NCI-H146 (cell line): ENCODE results near the gene POLR3K.

Experiments used
- DNase-seq: peaks from one replicate; lab custom pipeline; 2025; lab: John Stamatoyannopoulos, UW

The POLR3K gene

DNA sequence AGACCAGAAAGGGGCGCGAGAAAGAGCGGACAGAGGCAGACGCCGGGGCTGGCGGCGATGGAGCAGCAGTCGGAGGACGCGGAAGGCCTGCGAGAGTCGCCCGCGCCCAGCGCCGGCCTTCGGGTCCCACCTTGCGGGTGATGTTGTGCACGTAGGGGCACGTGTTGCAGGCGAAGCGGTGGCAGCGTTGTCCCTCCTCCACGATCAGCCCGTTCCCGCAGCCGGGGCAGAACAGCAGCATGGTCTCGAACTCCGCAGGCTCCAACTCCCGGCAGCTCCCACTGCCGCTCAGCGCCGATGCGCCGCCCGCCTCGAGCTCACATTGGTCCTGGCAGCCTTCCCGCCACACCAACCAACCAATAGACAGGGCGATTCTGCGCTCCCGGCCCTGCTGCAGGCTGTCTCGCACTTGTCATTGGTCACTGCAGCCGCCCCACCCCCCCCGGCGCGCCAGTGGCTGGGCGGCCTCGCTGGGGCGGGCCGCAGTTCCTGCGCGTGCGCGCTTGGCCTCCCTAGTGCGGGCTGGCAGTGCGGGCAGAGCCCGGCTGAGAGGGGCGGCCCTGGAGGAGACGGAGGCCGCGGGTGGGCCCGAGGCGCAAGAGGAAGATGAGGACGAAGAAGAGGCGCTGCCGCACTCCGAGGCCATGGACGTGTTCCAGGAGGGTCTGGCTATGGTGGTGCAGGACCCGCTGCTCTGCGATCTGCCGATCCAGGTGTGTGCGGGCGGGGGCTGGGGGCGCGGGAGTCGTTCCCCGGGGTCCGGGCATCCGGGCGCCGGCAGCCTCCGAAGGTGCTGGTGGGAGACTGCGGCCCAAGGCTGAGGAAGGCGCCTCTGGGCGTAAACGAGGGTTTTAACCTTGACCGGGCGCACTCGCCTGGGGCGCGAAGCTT lies at the start of gene POLR3K, which contains the start of gene SNRNP25:
Gene POLR3K, minus strand, starts transcription at position 263 of the 891 bp plus-strand sequence. Its CDS starts 22 bp downstream, at position 241.
Gene SNRNP25, plus strand, starts transcription at position 483 of the 891 bp plus-strand sequence. Its CDS starts 189 bp downstream, at position 672.
- DNase-seq, result peak; percentile 98

DNA sequence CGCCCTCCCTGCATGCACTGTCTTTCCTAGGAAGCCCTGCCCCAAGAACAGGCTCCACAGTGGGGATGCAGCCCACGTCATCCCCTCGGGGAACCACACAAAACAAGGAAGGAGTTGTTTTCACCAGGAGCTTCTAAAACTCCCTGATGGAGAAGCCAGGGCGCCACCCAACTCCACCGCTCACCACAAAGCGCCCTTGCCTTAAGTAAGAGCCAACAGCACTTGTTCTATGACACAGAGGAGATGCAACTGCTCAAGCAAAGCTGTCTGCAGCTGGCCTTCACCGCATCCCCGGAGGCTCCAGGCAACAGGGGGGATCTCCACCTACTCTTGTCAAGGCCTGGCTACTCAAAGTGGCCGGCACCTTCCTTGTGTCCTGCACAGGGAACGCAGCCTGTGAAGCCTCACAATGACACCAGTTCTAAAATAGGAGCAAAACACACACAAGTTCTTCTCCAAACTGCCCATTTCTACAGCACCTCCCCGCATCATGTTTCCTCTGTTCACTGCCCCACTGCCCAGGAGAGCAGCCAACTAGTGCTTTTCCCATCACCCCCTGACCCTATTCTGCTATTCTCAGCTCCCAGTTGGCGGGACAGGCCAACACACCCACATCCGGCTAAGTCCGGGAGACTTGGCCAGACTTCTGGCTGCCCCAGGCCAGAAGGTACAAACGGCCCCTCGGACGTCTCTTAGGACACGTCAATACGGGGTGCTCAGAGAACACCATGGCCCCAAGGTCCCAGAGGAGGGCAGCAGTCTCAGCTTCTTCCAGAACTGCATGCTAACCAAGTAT lies 48.9 kb upstream of the POLR3K start:
- DNase-seq, result no peak

DNA sequence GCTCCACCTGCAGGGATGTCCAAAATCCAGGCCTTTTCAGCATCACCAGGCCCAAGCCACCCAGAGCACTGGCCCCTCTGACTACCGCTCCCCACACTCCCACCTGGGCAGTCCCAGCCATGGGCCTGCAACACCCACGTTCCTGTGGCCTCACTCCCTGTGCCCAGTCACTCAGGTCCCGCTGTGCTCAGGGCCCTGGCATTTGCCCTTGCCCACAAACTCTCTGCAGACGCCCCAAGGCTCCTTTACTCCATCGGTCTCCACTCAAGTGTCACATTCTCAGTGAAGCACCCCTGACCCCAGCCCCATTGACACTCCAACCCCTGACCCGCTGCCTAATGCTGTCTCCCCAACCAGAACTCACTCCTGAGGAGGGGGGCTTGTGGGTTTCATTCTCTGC lies 48.2 kb upstream of the POLR3K start:
- DNase-seq, result no peak

DNA sequence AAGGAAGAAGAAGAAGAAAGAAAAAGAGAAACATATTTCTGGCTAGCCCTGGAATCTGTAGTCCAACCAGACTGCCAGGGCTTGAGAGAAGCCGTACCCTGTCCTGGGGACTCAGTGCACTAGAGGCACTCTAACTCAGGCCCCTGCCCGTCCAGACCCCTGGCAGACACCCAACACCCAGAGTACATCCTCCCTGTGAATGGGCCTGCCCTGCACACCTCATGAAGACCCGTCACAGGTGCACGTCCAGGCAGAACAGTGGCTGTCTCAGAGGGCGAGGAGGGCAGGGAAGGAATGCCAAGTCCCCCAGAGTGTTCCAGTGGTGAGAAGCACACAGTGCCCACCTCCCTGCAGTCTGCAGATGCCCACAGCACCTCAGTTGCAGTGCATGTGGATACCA lies 47.6 kb upstream of the POLR3K start:
- DNase-seq, result no peak

DNA sequence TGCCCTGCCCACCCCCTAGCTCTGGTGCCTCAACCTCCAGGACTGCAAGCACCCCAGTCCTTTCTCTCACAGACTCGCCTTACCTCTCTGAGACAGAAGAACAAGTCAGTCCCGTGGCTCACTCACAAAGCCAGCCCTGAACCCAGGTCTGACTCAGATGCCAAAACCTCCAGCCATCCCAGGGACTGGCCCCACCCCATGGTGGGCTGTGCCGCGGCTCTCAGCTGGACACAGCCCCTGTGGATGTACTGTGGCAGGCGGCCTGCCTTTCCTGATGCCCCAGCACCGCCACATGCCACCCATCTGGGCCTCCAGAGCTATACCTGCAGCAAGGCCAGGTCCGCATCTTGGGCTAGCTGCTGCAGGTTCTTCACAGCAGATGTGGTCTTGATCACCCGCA lies 44.4 kb upstream of the POLR3K start:
- no peak for DNase-seq

DNA sequence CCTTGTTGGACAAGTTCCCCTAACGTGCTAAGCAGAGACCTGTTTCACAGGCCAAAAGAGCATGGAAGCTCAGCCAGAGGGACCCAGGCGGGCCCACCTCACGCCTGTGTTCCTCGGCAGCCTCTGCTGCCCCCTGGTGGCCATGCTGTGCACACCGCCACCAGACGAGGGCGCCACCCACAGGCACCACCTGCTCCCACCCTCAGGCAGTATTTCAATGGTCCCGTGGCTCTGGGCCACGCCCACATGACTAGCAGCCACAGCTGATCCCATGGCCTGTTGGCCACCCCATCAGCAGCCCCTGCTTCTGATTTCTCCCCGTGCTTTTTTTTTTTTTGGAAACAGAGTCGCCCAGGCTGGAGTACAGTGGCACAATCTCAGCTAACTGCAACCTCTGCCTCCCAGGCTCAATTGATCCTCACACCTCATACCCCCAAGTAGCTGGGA lies 43.5 kb upstream of the POLR3K start:
- peak; percentile 90 for DNase-seq

DNA sequence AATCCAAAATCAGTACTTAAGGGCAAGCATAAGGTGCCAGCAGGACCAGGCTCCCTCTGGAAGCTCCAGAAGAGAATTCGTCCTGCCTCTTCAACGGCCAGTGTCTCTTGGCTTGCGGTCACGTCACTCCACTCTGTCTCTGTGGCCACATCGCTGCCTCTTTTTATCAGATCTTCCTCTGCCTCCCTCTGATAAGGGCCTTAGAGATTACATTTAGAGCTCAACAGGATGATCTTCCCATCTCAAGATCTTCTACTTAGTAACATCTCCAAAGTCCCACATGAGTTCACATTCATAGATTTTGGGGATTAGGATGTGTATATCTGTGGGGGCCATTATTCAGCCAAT lies 41.5 kb upstream of the POLR3K start:
- no peak for DNase-seq

DNA sequence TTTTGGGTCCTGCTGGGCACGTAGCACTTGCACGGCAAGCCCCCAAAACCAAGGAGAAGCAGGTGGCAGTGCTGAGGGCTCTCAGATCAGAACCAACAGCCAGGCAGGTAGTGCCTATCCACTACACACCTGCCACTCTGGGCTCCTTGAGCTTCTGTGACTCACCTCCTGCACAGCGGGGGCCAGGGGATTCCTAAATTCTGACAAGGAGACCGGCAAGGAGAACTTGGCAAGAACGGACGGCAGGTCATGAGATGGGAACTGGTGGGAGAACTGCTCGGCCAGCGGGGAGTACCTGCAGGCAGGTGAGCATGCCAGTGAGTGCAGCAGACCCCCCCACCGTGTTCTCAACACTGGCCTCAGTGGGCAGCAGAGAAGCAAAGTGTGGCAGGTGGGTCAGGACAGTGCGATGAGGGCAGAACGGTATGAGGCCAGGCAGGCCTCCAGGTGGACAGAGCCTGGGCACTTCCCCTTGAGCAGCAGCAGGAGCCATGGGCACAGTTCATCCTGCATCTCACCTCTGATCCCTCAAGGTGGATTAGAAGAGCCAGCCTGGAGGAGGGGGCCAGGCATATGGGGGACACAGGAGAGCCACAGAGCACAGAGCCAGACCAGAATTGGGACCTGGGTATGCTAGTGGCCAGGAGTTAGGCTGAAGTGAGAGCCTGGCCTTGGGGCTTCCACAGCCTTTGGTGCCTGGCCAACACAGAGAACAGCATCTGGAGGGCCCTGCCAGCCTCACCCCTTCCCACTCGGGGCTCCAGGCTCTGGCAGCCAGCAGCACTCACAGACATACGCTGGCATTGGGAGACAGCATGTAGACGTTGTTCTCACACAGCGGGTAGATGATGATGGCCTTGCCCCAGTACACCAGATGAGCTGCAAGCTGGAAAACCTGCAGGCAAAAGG lies 39.3 kb upstream of the POLR3K start:
- DNase-seq, result no peak

DNA sequence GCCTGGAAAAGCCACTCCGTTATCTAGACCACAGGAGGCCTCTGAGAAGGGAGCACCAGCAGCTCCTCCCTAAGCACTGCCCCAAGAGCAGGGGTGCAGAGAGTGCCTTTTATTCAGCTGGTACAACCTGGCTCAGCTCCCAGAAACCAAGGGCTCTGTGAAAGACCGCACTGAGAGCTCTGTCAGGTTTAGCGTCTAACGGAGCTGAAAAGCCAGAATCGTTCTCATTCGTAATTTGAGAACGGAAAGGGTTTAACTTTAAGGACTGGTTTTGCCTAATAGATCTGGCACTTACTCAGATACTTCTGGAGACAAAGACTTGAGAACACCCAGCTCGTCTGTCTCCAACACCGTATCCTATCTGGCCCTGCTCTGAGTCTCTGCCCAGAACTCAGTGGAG lies 38.1 kb upstream of the POLR3K start:
- no peak for DNase-seq

DNA sequence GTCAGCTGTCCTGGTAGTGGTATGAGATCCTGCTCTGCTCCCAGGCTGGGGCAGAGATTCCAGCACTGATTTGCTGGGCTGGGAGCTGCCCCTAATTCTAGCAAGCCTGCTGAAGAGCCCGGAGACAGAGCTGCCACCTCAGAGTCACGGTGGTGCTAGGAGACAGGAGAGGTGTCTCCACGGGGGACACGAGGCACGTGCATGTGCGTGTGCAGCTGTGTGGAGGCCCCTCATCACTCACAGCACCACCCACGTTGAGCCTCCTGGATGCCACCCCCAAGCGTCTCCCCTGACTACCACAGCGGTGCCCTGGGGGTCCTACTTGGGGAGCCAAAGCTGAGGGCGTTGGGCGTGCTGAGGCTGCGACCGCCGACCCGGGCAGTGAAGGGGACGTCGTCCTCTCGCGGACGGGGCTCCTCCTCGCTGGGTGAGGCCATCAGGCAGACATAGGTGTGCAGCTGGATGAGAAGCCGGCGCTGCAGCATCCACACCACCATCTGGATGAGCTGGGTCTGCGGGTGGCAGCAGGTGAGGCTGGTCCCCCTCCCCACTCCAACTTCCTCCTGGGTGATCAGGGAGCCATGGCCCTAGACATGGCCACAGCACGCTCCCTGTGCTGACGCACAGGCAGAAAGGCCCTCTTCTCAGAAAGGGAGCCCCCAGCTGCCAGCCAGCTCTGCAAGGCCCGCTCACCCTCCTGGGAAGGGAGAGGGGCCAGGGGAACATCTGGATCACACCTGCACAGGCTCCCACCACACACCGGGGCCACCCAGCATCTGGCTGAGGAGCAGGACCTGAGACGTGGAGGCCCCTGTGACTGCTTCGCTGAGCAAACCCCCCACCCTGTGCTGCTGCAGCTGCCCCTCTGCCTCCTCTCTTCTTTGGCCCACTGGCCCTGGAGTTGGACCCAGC lies 36.2 kb upstream of the POLR3K start:
- no peak for DNase-seq

DNA sequence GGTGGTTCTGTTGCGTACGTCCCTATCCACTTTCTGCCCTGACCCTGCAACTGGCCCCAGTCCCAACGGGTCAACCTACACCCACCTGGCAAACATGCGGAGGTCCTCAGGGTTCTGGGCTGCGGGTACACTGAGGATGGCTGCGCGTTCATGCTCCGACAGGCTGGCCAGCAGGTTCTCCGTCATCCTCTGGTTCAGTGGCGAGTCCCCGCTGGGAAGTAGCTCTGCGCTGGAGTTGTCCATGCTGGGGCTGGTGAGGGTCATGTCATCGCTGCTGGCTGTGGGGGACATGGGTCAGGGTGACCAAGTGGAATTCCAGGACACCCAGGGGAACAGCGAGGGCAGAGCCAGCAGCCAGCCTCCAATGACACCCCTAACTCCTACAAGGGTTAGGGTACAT lies 35.2 kb upstream of the POLR3K start:
- DNase-seq, result no peak

DNA sequence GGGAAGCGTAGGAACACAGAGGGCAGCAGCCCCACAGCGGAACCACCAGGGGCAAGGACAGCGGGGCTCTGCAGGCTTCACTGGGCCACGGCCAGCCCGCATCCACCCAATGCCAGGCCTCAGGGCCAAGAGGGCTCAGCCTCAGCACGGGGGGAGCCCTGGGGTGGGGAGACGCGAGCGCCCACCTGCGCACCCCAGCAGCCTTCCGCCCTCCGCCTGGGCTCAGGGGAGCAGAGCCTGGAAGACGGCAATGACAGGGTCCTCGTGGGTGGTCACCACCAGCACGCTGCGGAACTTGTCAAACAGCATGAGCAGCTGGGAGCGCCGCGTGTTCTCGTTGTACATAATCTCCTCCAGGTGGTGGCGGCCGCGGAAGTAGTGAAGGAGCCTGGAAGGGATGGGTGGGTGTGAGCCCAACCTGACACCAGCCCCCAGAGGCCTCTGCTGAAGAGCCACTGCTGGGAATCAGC lies 33.1 kb upstream of the POLR3K start:
- DNase-seq, result no peak

DNA sequence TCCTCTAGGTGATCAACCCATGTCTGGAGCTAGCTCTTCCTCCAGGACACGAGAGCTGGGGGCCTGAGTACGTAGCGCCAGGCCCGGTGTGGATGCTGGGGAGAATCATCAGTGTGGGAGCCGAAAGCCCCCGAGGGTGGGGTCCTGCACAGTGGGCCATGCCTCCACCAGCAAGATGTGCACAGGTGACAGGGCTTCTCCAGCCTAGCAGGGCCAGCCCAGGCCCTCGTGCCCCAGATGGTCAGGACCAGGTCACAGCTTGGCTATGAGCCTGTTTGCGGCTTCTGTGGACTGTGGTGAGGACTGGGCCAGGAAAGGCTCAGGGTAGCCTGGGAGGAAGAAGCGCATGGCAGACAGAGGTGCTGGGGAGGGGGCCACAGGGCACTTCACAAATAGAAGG lies 32.5 kb upstream of the POLR3K start:
- DNase-seq, result no peak

DNA sequence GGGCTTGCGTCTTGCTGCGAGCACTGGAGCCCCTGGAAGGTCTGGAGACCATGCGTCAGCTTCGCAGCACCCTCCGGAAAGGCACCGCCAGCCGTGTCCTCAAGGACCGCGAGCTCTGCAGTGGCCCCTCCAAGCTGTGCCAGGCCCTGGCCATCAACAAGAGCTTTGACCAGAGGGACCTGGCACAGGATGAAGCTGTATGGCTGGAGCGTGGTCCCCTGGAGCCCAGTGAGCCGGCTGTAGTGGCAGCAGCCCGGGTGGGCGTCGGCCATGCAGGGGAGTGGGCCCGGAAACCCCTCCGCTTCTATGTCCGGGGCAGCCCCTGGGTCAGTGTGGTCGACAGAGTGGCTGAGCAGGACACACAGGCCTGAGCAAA lies 32.0 kb upstream of the POLR3K start:
- no peak for DNase-seq

DNA sequence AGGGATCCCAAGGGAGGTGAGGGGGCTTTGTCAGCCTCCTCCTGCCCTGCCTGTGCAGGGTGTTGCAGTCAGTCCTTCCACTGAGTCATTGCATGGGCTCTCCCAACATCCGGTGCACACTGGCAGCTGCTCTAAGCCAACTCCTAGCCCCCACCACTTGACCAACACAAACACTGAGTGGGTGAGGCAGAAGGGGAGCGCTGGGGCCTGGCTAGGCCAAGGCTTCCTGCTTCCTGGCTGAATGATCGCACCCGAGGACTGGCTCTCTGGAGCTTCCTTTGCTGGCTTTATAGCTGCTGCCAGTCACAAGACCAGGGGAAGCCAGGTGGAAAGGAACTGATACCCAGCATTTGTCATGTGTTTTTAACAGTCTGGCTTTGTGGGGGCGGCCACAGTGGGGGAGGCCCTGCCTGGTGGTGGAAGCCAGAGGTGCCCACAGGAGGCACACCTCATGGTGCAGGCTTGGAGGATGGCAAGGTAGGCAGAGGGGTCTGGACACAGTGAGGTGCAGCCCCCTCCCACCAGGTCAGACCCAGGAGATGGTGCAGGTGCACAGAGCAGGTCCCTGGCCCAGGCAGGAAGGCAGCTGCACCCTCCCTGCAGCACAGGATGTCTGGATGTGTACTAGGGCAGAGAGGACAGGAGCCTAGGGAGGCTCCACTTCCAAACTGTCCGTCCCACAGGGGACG lies 31.5 kb upstream of the POLR3K start:
- DNase-seq, result peak; percentile 68

DNA sequence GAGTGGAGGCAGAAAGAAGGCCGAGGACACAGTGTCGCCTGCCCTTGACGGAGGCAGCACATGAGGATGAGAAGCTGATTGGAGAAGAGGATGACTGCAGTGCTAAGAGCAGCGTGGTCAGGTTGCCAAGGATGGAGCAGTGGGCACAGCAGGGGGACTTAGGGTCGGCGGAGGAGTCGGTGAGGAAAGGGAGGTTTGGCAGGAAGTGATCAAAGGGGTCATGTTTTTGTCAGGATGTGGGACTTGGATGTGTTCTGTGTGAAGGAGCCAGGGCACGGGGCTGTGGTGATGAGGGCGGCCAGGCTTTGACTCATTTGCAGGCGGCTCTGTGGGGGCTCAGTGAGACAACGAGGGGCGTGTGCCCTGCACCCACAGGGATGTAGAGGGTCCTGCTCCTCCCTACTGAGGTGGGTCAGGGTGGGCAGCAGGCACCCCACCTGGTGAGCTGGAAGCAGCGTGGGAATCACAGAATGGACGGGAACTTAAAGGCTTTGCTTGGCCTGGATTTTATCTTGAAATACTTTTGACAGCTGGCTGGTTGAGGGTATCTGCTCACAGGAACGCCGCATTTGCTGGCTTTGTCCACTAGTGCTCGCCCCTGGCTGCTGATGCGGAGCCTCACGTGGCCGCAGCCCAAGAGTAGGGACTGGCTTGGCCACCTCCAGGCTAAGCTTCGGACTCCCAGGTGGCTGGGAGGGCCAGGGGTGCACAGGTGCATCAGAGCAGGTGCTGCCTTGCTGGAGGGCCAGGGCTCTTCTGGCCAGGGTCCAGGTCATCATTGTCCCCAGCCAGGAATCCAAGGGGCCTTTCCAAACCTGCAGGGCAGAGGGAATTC lies 30.6 kb upstream of the POLR3K start:
- peak; percentile 83 for DNase-seq

DNA sequence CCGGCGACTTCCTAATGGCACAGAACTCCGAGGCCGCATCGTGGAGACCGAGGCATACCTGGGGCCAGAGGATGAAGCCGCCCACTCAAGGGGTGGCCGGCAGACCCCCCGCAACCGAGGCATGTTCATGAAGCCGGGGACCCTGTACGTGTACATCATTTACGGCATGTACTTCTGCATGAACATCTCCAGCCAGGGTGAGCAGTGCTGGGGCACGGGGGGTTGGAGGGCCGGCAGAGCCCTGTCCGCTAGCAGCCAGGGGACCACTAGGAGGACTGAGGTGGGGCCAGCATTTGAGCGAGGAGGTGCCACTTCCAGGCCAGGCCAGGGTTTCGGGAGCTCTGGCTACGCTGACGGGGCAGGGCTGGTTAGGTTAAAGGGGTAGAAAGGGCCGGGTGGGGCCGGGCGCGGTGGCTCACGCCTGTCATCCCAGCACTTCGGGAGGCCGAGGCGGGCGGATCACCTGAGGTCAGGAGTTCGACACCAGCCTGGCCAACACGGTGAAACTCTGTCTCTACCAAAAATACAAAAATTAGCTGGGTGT lies 29.7 kb upstream of the POLR3K start:
- DNase-seq, result no peak

DNA sequence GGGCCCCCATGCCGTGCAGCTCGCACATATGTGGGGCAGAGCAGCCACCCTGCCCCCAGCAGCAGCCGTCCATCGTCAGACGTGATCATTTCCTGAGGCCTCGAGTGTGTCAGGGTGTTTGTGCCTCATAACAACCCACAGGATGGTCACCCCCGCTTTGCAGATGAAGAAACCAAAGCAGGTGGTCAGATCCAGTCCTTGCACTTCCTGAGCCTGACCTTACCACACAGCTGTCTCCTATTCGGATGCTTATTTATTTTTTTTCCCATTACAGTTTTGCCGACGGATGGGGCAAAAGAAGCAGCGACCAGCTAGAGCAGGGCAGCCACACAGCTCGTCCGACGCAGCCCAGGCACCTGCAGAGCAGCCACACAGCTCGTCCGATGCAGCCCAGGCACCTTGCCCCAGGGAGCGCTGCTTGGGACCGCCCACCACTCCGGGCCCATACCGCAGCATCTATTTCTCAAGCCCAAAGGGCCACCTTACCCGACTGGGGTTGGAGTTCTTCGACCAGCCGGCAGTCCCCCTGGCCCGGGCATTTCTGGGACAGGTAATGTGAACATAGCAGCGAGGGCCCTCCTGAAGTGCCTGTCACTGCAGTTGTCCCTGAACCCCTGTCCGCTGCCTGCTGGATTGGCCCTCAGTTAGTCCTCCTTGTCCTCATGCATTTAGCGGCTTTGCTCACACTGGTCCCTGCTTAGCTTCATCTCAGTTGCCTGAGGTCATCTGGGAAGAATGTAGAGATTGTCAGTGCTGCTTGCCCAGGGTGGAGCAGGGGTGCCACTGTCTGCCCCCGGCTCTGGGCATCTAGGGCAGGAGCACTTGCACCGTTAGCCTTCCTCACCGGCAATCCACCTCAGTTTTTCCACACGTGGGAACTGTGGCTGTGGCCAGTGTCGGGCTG lies 26.0 kb upstream of the POLR3K start:
- DNase-seq, result no peak
